Measurements from ENCODE around the gene GSTP1. TPM values are rescaled to one million over a fixed set of nuclear protein-coding genes. Genes with fewer than 3 reads are reported as not detected.

GSTP1 gene
- total and polyA plus RNA-seq, 2 of the 8 experiments (the other 6 are each of a cell fraction or from before 2014, with no cell fraction given), result 1,454 to 3,329 TPM

GRCh38 chr11:67542971-67543370, 40.6 kb upstream of the GSTP1 start:
- H3K4me1 ChIP-seq (replicated peaks in 1 of 4; ENCODE audit: control insufficient read depth in 3 of 4, insufficient read depth in 4 of 4, low read length in 3 of 4), result peaks cover 0 to 5% (median 0%) of the 10 kb centered on the region in 4 experiments; a peak in 2 of 7 replicates
- H3K56ac ChIP-seq (replicated peaks; ENCODE audit: insufficient read length, low read depth, low read length), result no peak overlapping the region
- no peaks in the 10 kb centered on the region for H4K20me1 ChIP-seq (replicated peaks in 1 of 2; ENCODE audit: control insufficient read depth in 1 of 2, insufficient read depth in 2 of 2, low read length in 2 of 2)
- POLR2A ChIA-PET (ENCODE audit: partially characterized antibody), result interaction anchor here (0.6 to 1.4 kb wide), 5 partner anchors 18 to 141 kb away, joined by 3 read pairs; no protein-coding TSS in a partner anchor
- H4K5ac ChIP-seq (ENCODE audit: insufficient read length, low read depth, low read length), result no peak overlapping the region
- H2BK5ac ChIP-seq (ENCODE audit: low read depth, low read length), result no peak overlapping the region
- no peaks in the 10 kb centered on the region for H3K79me2 ChIP-seq (ENCODE audit: control insufficient read depth in 1 of 2, insufficient read depth in 2 of 2, low read length in 2 of 2)
- no peak overlapping the region for H3K18ac ChIP-seq (ENCODE audit: extremely low read depth, low read length)
- peak overlapping the region; percentile 46; the same call in 1 of the 2 replicates for H2BK15ac ChIP-seq (ENCODE audit: low read length)
- no peaks in the 10 kb centered on the region; a peak in 1 of 7 replicates for H3K27me3 ChIP-seq (replicated peaks in 1 of 4; ENCODE audit: control insufficient read depth in 3 of 4, extremely low read depth in 1 of 4, insufficient read depth in 3 of 4, low read length in 3 of 4)
- no peak for FAIRE-seq
- no peaks in the 10 kb centered on the region for H3K23me2 ChIP-seq (ENCODE audit: low read depth, low read length)
- H3K14ac ChIP-seq (ENCODE audit: insufficient read length), result no peak overlapping the region
- H3K36me3 ChIP-seq (ENCODE audit: control insufficient read depth in 2 of 4, insufficient read depth in 4 of 4, low read length in 3 of 4), result no peaks in the 10 kb centered on the region
- no peak overlapping the region for H4K8ac ChIP-seq (ENCODE audit: extremely low read depth, insufficient read depth, low read length)
- H2AFZ ChIP-seq (ENCODE audit: low read length), result no peak overlapping the region
- no peak overlapping the region; a peak in 1 of 4 replicates for H3K4me2 ChIP-seq (ENCODE audit: insufficient read depth in 1 of 2, low read depth in 2 of 2, low read length in 2 of 2)
- no peak for DNase-seq (ENCODE audit: low read depth in 1 of 2, low spot score in 2 of 2)
- H2BK12ac ChIP-seq (ENCODE audit: low read depth, low read length), result no peak overlapping the region
- no peak overlapping the region for H2BK20ac ChIP-seq (ENCODE audit: low read length)
- no peak overlapping the region for H3K4me3 ChIP-seq (ENCODE audit: extremely low read depth in 1 of 4, insufficient read depth in 2 of 4, low read depth in 3 of 4, low read length in 4 of 4)
- H3K27ac ChIP-seq (ENCODE audit: low read depth, low read length), result no peak overlapping the region
- TF ChIP-seq HDAC2 (IDR thresholded peaks at IDR 0.05; ENCODE audit: borderline replicate concordance in 1 of 2, low read depth in 2 of 2, low read length in 2 of 2), result no peak
- no peak for TF ChIP-seq SIRT6 (IDR thresholded peaks at IDR 0.05; ENCODE audit: low read length)
- no peak for TF ChIP-seq SIN3A (conservative IDR thresholded peaks at IDR 0.05 in 1 of 2, IDR thresholded peaks at IDR 0.05 in 1 of 2; ENCODE audit: low read depth in 1 of 2, low read length in 2 of 2)
- TF ChIP-seq SUZ12 (IDR thresholded peaks at IDR 0.05; ENCODE audit: low read length), result no peak
- TF ChIP-seq JUND (IDR thresholded peaks at IDR 0.05; ENCODE audit: low read length), result no peak
- no peak for TF ChIP-seq SP4 (IDR thresholded peaks at IDR 0.05; ENCODE audit: low read length)
- no peak overlapping the region for H3K23ac ChIP-seq (ENCODE audit: insufficient read length)
- H4K91ac ChIP-seq (replicated peaks; ENCODE audit: insufficient read length, low read length), result no peak overlapping the region
- no peak overlapping the region for H2AK5ac ChIP-seq (ENCODE audit: low read depth, low read length)
- H2BK120ac ChIP-seq (replicated peaks; ENCODE audit: low read depth, low read length), result no peak overlapping the region
- no peak overlapping the region for H3K4ac ChIP-seq (replicated peaks; ENCODE audit: insufficient read length, low read depth, low read length)
- H3K9me3 ChIP-seq (ENCODE audit: insufficient read depth in 2 of 2, low read depth in 1 of 2, low read length in 1 of 2), result peaks cover 0 to 6% of the 10 kb centered on the region in 2 experiments; a peak in 1 of 4 replicates
- CTCF ChIA-PET (ENCODE audit: partially characterized antibody), result interaction anchor here (2.3 to 3.3 kb wide), 3 partner anchors 10 to 71 kb away, joined by 6 to 11 read pairs (median 10); no protein-coding TSS in a partner anchor
- 65% methylated on average over 6 of the region's 7 CpGs; no CpG with 5 or more reads in 1 of the 2 experiments for WGBS, 2 experiments (ENCODE audit: extremely low coverage in 1 of 2, insufficient coverage in 1 of 2, insufficient read length in 1 of 2, insufficient replicate concordance in 2 of 2, low coverage in 1 of 2, low lambda C conversion rate in 2 of 2, missing lambda C conversion rate in 1 of 2)
- no peaks in the 10 kb centered on the region for H3K79me1 ChIP-seq (ENCODE audit: low read depth, low read length)
- H3K9ac ChIP-seq (replicated peaks in 1 of 4; ENCODE audit: extremely low read depth in 1 of 4, low read depth in 3 of 4, low read length in 3 of 4), result no peak overlapping the region
